IPS DF 4.7 (cell line): ENCODE data around the gene NCKAP5L.
"Not testable (repeated sequence)": the region's sequence is repeated elsewhere in the genome, so short reads cannot be mapped to it uniquely, and the experiment has no call there.

Experiments
- DNase-seq: peaks from one replicate; pipeline ENCODE4 v3.0.0-alpha.2; 2013; ENCODE audit warnings: low spot score; ENCODE audit errors: extremely low read depth

The NCKAP5L gene

GRCh38 chr12:49800421-49801140 is 27.6 kb downstream of the NCKAP5L start:
- no peak for DNase-seq

GRCh38 chr12:49798934-49799333 is 29.3 kb downstream of the NCKAP5L start:
- DNase-seq: no peak

GRCh38 chr12:49798248-49798647 is 30.0 kb downstream of the NCKAP5L start:
- no peak for DNase-seq

GRCh38 chr12:49797449-49797776 is 30.8 kb downstream of the NCKAP5L start:
- no peak for DNase-seq

DNA sequence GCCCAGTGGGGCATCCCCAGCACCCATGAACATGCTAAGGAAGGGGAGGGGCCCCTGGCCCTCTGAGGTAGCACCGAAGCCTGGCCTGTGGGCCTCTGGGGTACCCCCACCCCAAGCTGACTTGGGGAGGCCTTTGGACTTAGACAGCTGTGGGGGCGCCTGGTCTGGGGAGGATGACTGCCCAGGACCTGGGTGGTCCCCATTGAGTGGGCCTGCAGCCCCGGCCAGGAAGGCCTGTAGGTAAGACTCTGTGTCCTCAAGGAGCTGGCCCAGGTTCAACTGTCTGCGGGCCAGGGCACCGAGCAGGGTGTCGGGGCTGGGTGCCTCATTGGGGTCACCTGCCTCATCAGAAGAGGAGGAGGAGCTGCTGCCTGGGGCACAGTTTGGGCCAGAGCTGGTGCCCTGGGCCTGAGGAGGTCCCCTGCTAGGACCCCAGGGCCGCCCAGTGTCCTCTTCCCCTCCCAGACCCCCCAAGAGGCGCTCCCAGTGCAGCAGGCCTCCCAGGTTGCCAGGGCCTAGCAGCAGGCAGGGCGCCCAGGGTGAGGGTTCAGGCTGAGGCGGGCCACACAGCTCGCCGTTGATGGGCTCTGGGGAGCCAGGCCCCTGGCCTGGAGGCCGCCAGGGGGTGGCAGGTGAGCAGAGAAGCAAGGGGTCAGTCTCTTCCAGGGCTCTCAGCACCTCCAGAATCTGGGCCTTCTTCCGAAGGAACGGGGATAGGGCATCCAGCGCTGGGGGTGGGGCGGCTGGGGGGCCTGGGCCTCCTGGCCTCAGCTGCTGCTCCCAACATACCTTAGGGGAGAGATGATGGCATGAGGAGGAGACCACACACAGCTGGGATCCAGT is 31.4 kb downstream of the NCKAP5L start:
- no peak for DNase-seq

- DNase-seq: no peak
These were observed 32.1 kb downstream of the NCKAP5L start for GRCh38 chr12:49796155-49796554.

DNA sequence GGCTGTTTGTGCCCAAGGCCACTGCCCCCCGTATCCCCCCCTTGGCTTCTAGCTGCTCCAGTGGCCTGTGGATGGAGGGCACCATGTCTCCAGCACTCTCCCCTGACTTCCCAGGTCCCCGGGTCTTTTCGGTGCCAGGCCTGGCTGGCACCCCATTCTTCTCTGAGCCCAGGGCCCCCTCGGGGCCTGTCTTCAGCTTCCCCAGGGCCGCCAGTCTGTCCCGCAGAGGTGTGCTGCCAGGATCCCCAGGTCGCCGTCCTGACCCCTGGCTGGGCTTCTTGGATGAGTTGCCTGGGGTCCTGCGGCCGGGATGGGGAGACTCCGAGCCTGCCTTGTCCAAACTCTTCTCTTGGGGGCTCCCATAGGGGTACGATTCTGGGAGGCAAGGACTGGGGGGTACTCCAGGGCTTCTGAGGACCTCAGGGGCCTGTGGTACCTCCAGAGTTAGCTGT is 32.5 kb downstream of the NCKAP5L start:
- DNase-seq: no peak

- no peak for DNase-seq
These were observed 33.2 kb downstream of the NCKAP5L start for GRCh38 chr12:49794811-49795653.

GRCh38 chr12:49794021-49794420 is 34.2 kb downstream of the NCKAP5L start:
- DNase-seq: no peak

- DNase-seq: no peak
These were observed 34.6 kb downstream of the NCKAP5L start for GRCh38 chr12:49793620-49794019.

- DNase-seq: no peak
These were observed 35.1 kb downstream of the NCKAP5L start for GRCh38 chr12:49792976-49793580.

DNA sequence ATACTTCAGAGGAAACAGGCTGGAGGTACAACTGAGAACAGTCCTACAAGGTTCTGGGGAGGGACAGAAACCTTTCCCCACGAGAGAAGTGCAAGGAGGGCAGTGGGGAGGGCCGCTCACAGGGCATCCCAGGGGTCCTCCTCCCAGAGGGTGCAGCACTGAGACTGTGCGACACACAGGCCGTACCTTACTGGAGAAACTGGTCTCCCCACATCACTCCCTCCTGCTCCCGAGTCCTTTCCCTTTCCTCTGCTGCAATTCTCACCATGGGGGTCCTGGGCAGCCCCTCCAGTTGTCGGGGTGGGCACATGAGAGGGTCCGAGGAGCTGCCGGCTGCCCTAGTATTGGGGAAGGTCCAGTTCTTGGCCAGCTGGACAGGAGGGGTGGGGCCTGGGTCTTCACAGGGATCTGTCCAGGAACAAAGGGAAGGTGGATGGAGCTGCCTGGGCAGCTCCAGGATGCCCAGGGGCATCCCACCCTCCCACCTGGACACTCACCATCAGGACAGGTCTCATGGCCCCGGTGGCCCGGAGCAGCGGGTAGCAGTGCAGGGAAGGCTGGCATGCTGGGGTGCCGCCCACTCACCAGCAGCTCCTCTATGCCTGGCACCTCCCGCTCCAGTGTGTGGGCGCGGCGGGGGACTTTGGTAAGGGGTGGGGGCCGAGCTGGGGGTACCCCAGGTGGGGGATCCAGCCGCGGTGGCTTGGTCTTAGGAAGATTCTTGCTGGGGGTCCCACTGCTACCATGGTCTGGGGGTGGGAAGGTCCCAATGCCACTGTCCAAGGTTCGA is 35.8 kb downstream of the NCKAP5L start:
- DNase-seq: no peak

DNA sequence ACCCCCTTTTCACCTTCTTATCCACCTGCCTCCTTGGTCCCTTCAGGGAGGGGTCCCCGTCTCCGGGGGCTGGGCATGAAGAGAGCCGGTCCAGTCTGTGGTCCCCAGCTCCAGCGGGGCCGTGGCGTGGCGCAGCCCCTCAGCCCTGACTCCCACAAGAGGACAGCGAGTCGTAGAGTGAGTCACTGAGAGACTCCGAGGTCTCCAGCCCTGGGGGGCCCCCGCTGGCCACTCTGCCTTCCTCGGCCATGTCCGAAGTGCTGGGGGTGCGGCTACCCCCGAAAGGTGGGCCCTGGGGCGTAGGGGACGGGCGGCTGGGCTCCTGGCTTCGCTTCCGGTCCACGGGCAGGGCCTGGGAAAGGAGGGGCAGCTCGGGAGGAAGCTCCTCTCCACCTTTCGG is 36.5 kb downstream of the NCKAP5L start:
- DNase-seq: no peak

GRCh38 chr12:49790741-49791555 is 37.3 kb downstream of the NCKAP5L start:
- no peak for DNase-seq

DNA sequence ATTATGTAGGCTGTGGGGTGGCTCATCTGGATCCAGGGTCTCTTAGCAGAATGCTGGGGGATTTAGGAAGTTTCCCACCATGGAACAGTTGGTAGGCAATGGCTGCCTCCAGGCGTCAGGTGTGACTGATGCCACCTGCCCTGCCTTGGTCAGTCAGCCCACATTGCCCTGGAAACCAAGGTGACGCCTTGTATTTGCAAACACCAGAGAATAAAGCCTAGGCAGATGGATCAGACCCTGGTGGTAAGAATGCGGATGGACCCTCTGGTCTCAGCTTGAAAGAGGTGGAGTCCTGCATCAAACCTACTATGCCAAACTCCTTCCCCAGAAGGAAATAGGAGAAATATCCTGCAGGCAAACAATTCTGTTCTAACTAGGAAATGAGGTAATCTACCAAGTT is 38.2 kb downstream of the NCKAP5L start:
- DNase-seq: peak; percentile 62

GRCh38 chr12:49787672-49788071 is 40.5 kb downstream of the NCKAP5L start:
- DNase-seq: no peak

- no peak for DNase-seq
These were observed 43.3 kb downstream of the NCKAP5L start for GRCh38 chr12:49784756-49785409.

DNA sequence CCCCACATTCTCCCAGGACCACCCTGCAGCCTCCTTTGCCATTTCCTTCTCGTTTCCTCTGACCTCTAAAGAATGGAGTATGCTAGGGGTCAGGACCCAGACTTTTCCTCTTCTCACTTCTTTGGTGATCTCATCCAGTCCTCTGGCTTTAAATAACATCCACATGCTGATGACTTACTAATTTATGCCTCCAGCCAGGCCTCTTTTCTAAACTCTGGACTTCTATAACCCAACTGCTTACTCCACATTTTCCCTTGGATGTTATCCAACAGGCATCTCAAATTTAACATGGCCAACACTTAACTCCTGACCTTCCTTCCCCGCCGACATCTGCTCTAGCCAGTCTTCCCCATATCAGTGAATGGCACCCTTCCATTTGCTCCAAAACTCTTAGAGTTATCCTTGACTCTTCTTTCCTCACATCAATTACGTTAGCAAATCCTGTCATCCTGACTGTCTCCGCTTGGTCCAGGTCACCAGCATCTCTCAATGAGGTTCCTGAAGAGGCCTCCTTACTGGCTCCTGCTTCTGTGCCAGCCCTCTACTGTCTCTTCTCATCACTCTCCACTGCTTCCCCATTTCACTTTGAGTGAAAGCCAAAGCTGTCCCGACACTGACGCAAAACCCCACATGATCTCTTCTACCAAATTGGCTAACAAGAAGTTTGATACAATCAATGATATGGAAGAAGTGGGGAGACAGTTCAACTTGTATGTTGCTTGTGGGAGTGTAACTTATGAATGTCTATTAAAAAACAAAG is 44.1 kb downstream of the NCKAP5L start:
- no peak for DNase-seq

DNA sequence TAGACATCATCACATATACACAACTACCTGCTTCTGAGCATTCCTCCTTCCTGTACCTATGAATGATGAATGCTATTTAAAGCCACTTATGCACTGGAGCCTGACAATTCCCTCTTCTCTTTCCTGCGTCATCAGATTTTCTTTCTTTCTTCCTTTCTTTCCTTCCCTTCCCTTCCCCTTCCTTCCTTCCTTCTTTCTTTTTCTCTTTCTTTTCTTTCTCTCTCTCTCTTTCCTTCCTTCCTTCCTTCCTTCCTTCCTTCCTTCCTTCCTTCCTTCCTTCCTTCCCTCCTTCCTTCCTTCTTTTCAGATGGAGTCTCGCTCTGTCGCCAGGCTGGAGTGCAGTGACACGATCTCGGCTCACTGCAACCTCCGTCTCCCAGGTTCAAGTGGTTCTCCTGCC is 47.3 kb downstream of the NCKAP5L start:
- not testable (repeated sequence) for DNase-seq
